Brain microvascular endothelial cell (primary cell): ENCODE data around the gene PLPP3.

Source experiments
- DNase-seq: peaks from one replicate; pipeline ENCODE4 v3.0.0-alpha.2; 2020
- H3K27ac ChIP-seq: fragments of 250-450 bp; sonication (Bioruptor Pico); 2 replicates; pipeline ENCODE4 v1.5.1; 2020; ENCODE audit warnings: mild to moderate bottlenecking, moderate library complexity
- H3K27me3 ChIP-seq: fragments of 250-450 bp; sonication (Bioruptor Pico); replicated peaks from 2 replicates; pipeline ENCODE4 v1.5.1; 2020; ENCODE audit warnings: mild to moderate bottlenecking
- H3K36me3 ChIP-seq: fragments of 250-450 bp; sonication (Bioruptor Pico); replicated peaks from 2 replicates; pipeline ENCODE4 v1.5.1; 2020; ENCODE audit warnings: mild to moderate bottlenecking
- H3K4me3 ChIP-seq: 2 replicates; pipeline ENCODE4 v1.5.1; 2011; ENCODE audit warnings: low read depth, mild to moderate bottlenecking, control low read depth, low read length, moderate library complexity
- in situ Hi-C: cut with HindIII; loops from 2 replicates; pipeline ENCODE4 v1.10.0; 2017; ENCODE audit warnings: low sequenced_read_pairs, low pct_ligation_motif_present
- TF ChIP-seq, protein P1 (sequence below): IDR thresholded peaks from 2 replicates; pipeline ENCODE4 v1.5.1; 2011; ENCODE audit warnings: low read depth, mild to moderate bottlenecking, moderate library complexity, low read length, control low read depth, inconsistent platforms; ENCODE audit errors: missing control alignments

Gene PLPP3

GRCh38 chr1:56516539-56517252 is 62.7 kb downstream of the PLPP3 start:
- peak; percentile 14 for DNase-seq
- Histone ChIP-seq H3K27me3 (no peaks in the 10 kb centered on the region), H3K4me3 (no peak overlapping the region), H3K36me3 (no peaks in the 10 kb centered on the region), H3K27ac (no peak overlapping the region)
- TF ChIP-seq, protein P1, sequence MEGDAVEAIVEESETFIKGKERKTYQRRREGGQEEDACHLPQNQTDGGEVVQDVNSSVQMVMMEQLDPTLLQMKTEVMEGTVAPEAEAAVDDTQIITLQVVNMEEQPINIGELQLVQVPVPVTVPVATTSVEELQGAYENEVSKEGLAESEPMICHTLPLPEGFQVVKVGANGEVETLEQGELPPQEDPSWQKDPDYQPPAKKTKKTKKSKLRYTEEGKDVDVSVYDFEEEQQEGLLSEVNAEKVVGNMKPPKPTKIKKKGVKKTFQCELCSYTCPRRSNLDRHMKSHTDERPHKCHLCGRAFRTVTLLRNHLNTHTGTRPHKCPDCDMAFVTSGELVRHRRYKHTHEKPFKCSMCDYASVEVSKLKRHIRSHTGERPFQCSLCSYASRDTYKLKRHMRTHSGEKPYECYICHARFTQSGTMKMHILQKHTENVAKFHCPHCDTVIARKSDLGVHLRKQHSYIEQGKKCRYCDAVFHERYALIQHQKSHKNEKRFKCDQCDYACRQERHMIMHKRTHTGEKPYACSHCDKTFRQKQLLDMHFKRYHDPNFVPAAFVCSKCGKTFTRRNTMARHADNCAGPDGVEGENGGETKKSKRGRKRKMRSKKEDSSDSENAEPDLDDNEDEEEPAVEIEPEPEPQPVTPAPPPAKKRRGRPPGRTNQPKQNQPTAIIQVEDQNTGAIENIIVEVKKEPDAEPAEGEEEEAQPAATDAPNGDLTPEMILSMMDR, result no peak
- in situ Hi-C loops, result no loop called here

GRCh38 chr1:56515898-56516538 is 63.3 kb downstream of the PLPP3 start:
- TF ChIP-seq, protein P1, result no peak
- Histone ChIP-seq H3K4me3 (no peak overlapping the region), H3K27ac (no peak overlapping the region), H3K27me3 (no peaks in the 10 kb centered on the region), H3K36me3 (no peaks in the 10 kb centered on the region)
- DNase-seq, result no peak
- in situ Hi-C loops, result no loop called here

GRCh38 chr1:56512724-56513494 is 66.5 kb downstream of the PLPP3 start:
- Histone ChIP-seq H3K4me3 (no peak overlapping the region), H3K27me3 (no peaks in the 10 kb centered on the region), H3K27ac (no peak overlapping the region), H3K36me3 (no peaks in the 10 kb centered on the region)
- DNase-seq, result no peak
- TF ChIP-seq, protein P1, result no peak
- in situ Hi-C loops, result no loop called here

GRCh38 chr1:56511766-56512165 is 67.6 kb downstream of the PLPP3 start:
- Histone ChIP-seq H3K36me3 (no peaks in the 10 kb centered on the region), H3K4me3 (no peak overlapping the region), H3K27me3 (no peaks in the 10 kb centered on the region), H3K27ac (no peak overlapping the region)
- DNase-seq, result no peak
- TF ChIP-seq, protein P1, result no peak
- in situ Hi-C loops, result no loop called here

- TF ChIP-seq, protein P1, result no peak
- no peak overlapping the region for H3K27ac ChIP-seq
- DNase-seq, result no peak
- in situ Hi-C loops, result no loop called here
- H3K36me3 ChIP-seq, result no peaks in the 10 kb centered on the region
- H3K27me3 ChIP-seq, result no peaks in the 10 kb centered on the region
- H3K4me3 ChIP-seq, result no peak overlapping the region
Measured at GRCh38 chr1:56511364-56511763, 68.0 kb downstream of the PLPP3 start.
